Measurements from ENCODE around the gene SMARCD2.

- TF ChIP-seq POLR2AphosphoS5 (IDR thresholded peaks at IDR 0.05) (no peak), CTCF (IDR thresholded peaks at IDR 0.05) (no peak)
Observed at GRCh38 chr17:63804328-63804727, 38.2 kb downstream of the SMARCD2 start.
